ENCODE measurements around the gene NTMT1.

GRCh38 chr9:129620669-129621295, 5.2 kb upstream of the NTMT1 start, which contains the start of gene C9orf50:
- TF ChIP-seq CTCF (IDR thresholded peaks at IDR 0.05): no peak
- TF ChIP-seq ZFX (IDR thresholded peaks at IDR 0.05; ENCODE audit: borderline replicate concordance): no peak
